ENCODE measurements around the gene GRWD1.

Gene GRWD1
- 17.3 to 50.5 (median 27.4) reads per million in 17 experiments for total RNA-seq

DNA sequence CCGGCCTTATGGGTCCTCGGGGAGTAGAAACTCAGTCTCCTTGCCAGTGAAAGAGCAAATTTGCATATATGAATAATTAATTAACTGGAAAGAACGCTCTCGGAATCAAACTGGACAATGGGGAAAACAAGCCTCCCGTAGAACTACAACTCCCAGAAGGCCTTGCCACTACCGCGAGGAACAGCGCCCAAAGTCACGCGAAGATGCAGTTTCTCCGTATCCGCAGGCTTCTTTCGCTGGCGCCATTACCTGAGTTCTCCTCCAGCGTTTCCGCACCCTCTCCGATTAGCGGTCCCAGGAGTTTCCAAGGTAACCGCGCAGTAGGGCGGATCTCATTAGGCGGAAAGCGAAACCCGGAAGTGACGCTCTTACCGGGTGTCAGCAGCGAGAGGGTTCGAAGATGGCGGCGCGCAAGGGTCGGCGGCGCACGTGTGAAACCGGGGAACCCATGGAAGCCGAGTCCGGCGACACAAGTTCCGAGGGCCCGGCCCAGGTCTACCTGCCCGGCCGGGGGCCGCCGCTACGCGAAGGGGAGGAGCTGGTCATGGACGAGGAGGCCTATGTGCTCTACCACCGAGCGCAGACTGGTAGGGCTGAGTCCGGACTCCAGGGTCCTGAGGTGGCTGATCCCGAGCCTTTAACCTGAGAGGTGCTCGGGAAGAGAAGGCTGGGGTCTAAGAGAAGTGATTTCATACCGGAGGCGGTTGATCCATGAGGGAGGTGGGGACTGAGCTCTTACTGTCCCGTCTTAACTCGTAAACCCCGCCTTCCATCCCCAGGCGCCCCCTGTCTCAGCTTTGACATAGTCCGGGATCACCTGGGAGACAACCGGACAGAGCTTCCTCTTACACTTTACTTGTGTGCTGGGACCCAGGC lies at the start of gene GRWD1:
Gene GRWD1, plus strand, starts transcription at position 378 of the 876 bp plus-strand sequence. Its CDS starts 23 bp downstream, at position 401.
- peak; percentile 91 to 96 (median 95) for DNase-seq

DNA sequence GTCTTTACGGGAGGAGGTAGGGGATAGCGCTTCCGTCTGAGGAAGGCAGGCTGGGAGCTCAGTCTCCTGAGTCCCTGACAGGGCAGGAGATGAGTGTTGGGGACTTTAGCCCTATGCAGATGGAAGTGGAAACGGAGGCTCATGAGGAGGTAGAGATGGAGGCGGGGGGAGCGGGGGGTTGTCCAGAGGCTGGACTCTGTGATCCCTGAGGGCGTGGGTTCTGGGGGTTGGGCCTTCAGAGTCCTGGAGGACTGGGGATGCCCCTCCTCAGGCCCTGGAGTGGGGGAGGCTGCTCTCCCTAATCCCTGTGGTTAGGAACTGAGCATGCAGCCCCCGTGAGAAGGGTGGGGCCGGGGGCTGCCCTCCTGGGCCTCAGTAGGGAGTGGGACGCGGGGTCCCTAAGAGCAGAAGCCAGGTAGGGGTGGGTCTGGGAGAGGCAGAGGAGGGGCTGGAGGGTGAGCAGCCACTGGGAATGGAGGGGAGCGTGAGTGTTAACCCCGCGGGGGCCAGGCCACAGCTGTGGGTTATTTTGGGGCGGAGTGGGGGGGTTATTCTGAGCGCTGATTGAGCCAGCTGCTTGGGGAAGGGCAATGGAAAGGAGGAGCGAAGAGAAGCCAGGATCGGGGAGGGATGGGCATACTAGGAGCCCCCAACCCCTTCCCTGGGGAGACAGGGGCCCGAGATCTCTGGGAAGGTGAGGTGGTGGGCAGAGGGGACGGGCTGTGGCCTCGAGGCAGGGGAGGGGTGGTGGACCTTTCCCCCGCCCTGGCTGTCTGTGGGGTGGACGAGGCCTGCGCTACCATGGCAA lies 49.6 kb upstream of the GRWD1 start:
- DNase-seq, result no peak

DNA sequence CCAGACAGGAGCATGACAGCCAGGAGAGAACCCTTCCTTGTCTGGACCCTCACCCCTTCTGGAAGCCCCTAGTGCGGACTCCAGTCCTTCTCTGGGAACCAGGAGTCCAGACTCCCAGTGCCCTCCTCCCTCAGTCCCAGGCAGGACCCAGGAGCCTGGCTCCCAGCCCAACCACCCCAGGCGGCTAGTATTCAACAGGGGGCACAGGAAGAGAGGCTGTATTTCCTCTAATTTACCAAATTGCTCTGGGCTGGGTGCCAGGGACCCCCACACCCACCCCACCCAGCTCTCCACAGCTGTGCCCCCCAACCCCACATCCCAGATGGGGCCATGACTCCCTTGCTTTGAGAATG lies 49.0 kb upstream of the GRWD1 start:
- DNase-seq, result no peak

- DNase-seq, result no peak
These were observed 48.3 kb upstream of the GRWD1 start for GRCh38 chr19:48397263-48398101.

GRCh38 chr19:48398102-48398374 lies 47.7 kb upstream of the GRWD1 start:
- DNase-seq, result no peak

GRCh38 chr19:48398375-48399235 lies 47.2 kb upstream of the GRWD1 start:
- peak; percentile 83 to 94 (median 86) for DNase-seq

DNA sequence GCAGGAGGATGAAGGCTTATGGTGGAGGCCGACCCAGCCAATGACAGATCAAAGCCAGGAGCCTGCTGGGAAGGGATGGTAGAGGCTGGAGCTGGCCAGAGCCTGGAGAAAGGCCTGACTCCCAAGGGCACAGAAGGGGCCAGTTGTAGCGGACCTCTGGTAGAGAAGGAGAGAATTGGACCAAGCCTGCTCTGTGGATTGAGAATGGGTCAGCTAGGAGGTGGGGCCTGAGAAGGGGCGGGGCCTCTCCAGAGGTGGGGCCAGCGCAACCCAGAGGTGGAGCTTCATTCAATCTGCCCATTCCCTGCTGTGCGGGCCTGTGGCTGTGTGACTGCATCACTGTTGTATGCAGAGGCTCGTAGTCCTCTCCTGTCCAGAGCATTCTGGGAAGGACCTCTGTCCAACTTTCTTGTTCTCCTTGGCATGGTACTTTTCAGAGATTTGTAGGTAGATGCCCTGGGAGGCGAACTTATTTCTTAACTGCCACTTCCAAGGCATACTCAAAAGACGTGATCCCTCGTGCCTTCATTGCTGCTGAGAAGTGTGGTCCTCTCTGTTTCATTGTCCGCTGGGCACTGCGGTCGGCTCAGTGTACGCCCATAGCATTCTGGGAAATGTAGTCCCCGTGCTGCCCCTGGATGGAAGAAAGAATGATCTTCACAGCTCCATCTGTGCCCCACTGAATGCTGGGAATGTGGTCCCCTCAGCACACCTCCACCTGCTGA lies 45.6 kb upstream of the GRWD1 start:
- DNase-seq, result no peak

DNA sequence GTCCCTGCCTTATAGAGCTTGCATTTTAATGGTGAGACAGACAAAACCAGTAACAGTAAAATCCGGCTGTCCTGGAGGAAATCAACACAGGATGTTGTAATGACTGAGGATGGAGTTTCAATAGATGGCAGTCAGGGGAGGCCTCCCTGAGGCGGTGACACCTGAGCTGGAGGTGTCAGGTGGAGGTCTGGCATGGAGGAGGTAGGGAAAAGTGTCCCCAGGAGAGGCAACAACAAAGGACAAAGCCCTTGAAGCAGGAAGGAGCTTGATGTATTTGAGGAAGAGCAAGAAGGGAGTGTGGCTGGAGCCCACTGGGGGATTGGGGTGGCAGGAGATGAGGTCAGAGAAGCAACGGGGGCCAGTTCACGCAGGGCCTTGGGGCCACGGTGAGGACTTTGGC lies 44.5 kb upstream of the GRWD1 start:
- no peak for DNase-seq

- DNase-seq, result peak; percentile 62 to 81 (median 78)
These were observed 42.2 kb upstream of the GRWD1 start for GRCh38 chr19:48403606-48404005.

DNA sequence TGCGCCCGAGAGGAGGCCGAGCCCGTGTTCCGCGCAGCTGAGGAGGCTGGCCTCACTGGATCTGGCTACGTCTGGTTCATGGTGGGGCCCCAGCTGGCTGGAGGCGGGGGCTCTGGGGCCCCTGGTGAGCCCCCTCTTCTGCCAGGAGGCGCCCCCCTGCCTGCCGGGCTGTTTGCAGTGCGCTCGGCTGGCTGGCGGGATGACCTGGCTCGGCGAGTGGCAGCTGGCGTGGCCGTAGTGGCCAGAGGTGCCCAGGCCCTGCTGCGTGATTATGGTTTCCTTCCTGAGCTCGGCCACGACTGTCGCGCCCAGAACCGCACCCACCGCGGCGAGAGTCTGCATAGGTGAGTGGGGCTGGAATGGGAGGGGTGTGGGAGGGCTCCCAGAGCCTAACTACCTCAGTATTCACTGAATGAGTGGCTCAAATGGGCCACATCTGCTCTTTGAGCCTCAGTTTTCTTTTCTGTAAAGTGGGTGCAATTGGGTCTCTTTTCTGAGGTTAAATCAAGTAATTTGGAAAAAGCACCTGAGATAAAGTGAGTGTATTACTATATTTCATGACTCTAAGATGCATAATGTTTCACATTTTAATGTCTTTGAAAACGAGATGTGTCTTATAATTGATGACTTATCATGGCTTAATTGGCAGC lies 40.6 kb upstream of the GRWD1 start:
- DNase-seq, result no peak

- no peak for DNase-seq
These were observed 39.9 kb upstream of the GRWD1 start for GRCh38 chr19:48405850-48406249.

DNA sequence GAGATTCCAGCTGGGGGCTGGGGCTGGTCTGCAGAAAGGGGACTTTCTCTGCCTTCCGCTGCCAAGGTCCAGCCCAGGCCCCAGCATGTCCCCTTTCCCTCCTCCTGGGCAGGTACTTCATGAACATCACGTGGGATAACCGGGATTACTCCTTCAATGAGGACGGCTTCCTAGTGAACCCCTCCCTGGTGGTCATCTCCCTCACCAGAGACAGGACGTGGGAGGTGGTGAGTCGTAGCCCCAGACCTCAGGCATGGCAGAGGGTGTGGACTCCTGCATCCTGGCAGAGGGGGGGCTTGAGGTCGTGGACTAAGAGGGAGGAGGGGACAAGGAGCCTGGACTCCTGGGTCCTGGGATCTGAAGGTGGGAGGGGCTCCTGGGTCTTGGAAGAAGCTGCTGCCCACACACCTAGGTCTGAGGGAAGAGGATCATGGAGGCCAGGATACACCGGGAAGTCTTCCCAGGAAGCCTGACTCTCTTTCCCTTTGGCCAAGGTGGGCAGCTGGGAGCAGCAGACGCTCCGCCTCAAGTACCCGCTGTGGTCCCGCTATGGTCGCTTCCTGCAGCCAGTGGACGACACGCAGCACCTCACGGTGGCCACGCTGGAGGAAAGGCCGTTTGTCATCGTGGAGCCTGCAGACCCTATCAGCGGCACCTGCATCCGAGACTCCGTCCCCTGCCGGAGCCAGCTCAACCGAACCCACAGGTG lies 31.8 kb upstream of the GRWD1 start:
- no peak for DNase-seq

DNA sequence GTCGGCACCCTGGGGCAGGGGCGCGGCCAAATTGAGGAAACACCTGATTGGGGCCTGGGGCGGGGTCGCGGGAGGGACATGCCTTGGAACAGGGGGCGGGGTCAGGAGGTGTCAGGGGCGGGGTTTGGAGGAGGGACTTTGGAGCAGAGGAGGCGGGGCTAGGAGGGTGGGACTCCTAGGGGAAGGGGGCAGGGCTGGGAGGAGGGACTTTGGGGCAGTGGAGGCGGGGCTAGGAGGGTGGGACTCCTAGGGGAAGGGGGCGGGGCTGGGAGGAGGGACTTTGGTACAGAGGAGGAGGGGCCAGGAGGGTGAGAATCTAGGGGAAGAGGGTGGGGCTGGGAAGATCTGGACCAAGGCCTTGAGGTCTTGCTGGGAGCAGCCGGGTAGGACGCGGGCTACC lies 30.4 kb upstream of the GRWD1 start:
- DNase-seq, result peak; percentile 86 to 96 (median 91)

- no peak for DNase-seq
These were observed 30.0 kb upstream of the GRWD1 start for GRCh38 chr19:48415806-48416221.

DNA sequence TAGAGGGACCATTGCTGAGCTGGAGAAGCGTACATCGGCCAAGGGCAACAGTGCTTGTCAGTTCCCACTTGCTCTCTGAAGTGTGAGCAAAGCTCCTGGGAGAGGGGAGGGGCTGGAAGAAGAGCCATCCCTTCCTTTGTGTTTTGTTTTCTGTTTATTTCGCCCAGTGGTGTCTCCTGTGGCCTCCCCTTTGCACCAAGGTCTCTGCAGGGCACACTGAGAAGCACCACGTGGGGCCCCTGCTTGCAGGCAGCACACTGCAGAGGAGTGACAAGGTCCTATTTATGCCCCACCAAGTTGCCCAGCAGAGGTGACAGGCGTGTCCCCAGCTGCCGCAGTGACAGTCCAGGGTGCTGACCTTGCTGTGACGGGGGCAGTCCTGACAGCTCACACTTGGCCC lies 28.4 kb upstream of the GRWD1 start:
- no peak for DNase-seq

GRCh38 chr19:48418317-48419064 lies 27.3 kb upstream of the GRWD1 start:
- no peak for DNase-seq

GRCh38 chr19:48419158-48419920 lies 26.4 kb upstream of the GRWD1 start:
- peak; percentile 69 to 81 (median 74) for DNase-seq

GRCh38 chr19:48421548-48421947 lies 24.2 kb upstream of the GRWD1 start:
- no peak for DNase-seq
